ENCODE measurements around the gene RPL37A.
A peak's percentile ranks its signal among the peaks of the same experiment; 100 is the strongest.
"Not testable (repeated sequence)": the region's sequence is repeated elsewhere in the genome, so short reads cannot be mapped to it uniquely, and the experiment has no call there.

The RPL37A gene

GRCh38 chr2:216517447-216518225 lies 19.0 kb downstream of the RPL37A start:
- Histone ChIP-seq H3K9me3 (ENCODE audit: control insufficient read depth, low read length) (no peaks in the 10 kb centered on the region), H2AFZ (no peak overlapping the region), H3K4me3 (ENCODE audit: low read depth, low read length) (no peak overlapping the region), H3K4me2 (ENCODE audit: low read length) (no peak overlapping the region), H3K4me1 (no peaks in the 10 kb centered on the region), H3K9ac (no peak overlapping the region), H3K36me3 (ENCODE audit: control insufficient read depth, insufficient read depth, low read length) (no peaks in the 10 kb centered on the region), H3K79me2 (no peaks in the 10 kb centered on the region), H3K27ac (no peak overlapping the region), H3K27me3 (ENCODE audit: control insufficient read depth, insufficient read depth, low read length) (no peaks in the 10 kb centered on the region)
- TF ChIP-seq, protein P1, sequence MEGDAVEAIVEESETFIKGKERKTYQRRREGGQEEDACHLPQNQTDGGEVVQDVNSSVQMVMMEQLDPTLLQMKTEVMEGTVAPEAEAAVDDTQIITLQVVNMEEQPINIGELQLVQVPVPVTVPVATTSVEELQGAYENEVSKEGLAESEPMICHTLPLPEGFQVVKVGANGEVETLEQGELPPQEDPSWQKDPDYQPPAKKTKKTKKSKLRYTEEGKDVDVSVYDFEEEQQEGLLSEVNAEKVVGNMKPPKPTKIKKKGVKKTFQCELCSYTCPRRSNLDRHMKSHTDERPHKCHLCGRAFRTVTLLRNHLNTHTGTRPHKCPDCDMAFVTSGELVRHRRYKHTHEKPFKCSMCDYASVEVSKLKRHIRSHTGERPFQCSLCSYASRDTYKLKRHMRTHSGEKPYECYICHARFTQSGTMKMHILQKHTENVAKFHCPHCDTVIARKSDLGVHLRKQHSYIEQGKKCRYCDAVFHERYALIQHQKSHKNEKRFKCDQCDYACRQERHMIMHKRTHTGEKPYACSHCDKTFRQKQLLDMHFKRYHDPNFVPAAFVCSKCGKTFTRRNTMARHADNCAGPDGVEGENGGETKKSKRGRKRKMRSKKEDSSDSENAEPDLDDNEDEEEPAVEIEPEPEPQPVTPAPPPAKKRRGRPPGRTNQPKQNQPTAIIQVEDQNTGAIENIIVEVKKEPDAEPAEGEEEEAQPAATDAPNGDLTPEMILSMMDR (IDR thresholded peaks at IDR 0.05) = no peak

GRCh38 chr2:216518566-216519119 lies 20.0 kb downstream of the RPL37A start:
- H3K4me1 ChIP-seq; H3K4me3 ChIP-seq (ENCODE audit: low read depth, low read length); H3K27ac ChIP-seq; H3K9ac ChIP-seq; H3K79me2 ChIP-seq; H3K36me3 ChIP-seq (ENCODE audit: control insufficient read depth, insufficient read depth, low read length); H3K9me3 ChIP-seq (ENCODE audit: control insufficient read depth, low read length); H3K27me3 ChIP-seq (ENCODE audit: control insufficient read depth, insufficient read depth, low read length); H2AFZ ChIP-seq; H3K4me2 ChIP-seq (ENCODE audit: low read length): not testable (repeated sequence)

GRCh38 chr2:216519154-216519762 lies 20.6 kb downstream of the RPL37A start:
- Histone ChIP-seq H3K36me3 (ENCODE audit: control insufficient read depth, insufficient read depth, low read length) (no peaks in the 10 kb centered on the region), H3K4me1 (no peaks in the 10 kb centered on the region), H3K4me2 (ENCODE audit: low read length) (no peak overlapping the region), H3K4me3 (ENCODE audit: low read depth, low read length) (no peak overlapping the region), H3K79me2 (no peaks in the 10 kb centered on the region), H2AFZ (no peak overlapping the region), H3K9ac (no peak overlapping the region), H3K9me3 (ENCODE audit: control insufficient read depth, low read length) (no peaks in the 10 kb centered on the region), H3K27me3 (ENCODE audit: control insufficient read depth, insufficient read depth, low read length) (no peaks in the 10 kb centered on the region), H3K27ac (no peak overlapping the region)
- TF ChIP-seq, protein P1 (IDR thresholded peaks at IDR 0.05) = peak; percentile 71

- Histone ChIP-seq H3K4me3 (ENCODE audit: low read depth, low read length) (no peak overlapping the region), H3K9me3 (ENCODE audit: control insufficient read depth, low read length) (no peaks in the 10 kb centered on the region), H3K79me2 (no peaks in the 10 kb centered on the region), H3K36me3 (ENCODE audit: control insufficient read depth, insufficient read depth, low read length) (no peaks in the 10 kb centered on the region), H2AFZ (no peak overlapping the region), H3K27ac (no peak overlapping the region), H3K4me2 (ENCODE audit: low read length) (no peak overlapping the region), H3K27me3 (ENCODE audit: control insufficient read depth, insufficient read depth, low read length) (no peaks in the 10 kb centered on the region), H3K9ac (no peak overlapping the region), H3K4me1 (no peaks in the 10 kb centered on the region)
- TF ChIP-seq, protein P1 (IDR thresholded peaks at IDR 0.05) = no peak
Observed at GRCh38 chr2:216520112-216520511, 21.5 kb downstream of the RPL37A start.

DNA sequence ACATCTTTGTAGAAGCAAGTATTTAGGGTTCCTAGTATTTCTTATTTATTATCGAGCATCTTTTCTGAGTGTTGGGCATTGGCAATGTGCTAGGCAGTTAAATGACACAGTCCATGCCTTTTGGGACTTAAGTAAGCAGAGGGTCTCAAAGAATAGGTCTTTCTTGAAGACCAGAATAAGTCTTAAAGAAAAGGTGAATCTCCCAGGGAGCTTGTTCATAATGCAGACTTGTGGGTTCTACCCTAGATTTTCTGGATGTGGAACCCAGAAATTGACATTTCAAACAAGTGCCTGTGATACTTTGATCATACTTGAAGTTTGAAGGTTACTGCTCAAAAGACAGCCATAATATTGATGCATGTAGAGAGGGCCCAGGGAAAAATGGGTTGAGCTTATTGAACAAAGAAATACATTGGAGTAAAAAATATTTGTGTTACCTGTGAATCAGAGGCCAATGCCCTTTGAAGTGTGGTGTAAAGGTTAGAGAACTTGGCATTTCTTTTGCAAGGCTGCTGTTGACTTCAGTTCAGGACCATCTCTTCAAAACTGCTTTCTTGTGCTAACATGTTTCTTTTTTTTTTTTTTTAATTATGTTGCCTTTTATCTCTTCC lies 24.4 kb downstream of the RPL37A start:
- H3K9ac ChIP-seq = no peak overlapping the region
- no peaks in the 10 kb centered on the region for H3K27me3 ChIP-seq (ENCODE audit: control insufficient read depth, insufficient read depth, low read length)
- no peak overlapping the region for H3K4me2 ChIP-seq (ENCODE audit: low read length)
- H3K4me3 ChIP-seq (ENCODE audit: low read depth, low read length) = no peak overlapping the region
- H3K79me2 ChIP-seq = no peaks in the 10 kb centered on the region
- H3K36me3 ChIP-seq (ENCODE audit: control insufficient read depth, insufficient read depth, low read length) = no peaks in the 10 kb centered on the region
- TF ChIP-seq, protein P1 (IDR thresholded peaks at IDR 0.05) = no peak
- no peak overlapping the region for H3K27ac ChIP-seq
- no peaks in the 10 kb centered on the region for H3K9me3 ChIP-seq (ENCODE audit: control insufficient read depth, low read length)
- no peak overlapping the region for H2AFZ ChIP-seq
- no peaks in the 10 kb centered on the region for H3K4me1 ChIP-seq
